ENCODE measurements around the gene ERVK3-1. TPM values are rescaled to one million over a fixed set of nuclear protein-coding genes. Genes with fewer than 3 reads are reported as not detected.
"Not testable (repeated sequence)": the region's sequence is repeated elsewhere in the genome, so short reads cannot be mapped to it uniquely, and the experiment has no call there.

Gene ERVK3-1
- polyA plus RNA-seq, 1 donor from 2014 or later, result 141 TPM

GRCh38 chr19:58307736-58308135 lies 2.6 kb downstream of the ERVK3-1 start:
- H4K20me1 ChIP-seq (ENCODE audit: insufficient read depth), result no peaks in the 10 kb centered on the region
- TF ChIP-seq MXI1 (conservative IDR thresholded peaks at IDR 0.05; ENCODE audit: poor library complexity, severe bottlenecking), result no peak
- TF ChIP-seq REST (IDR thresholded peaks at IDR 0.05; ENCODE audit: borderline replicate concordance), result no peak
- no peak for TF ChIP-seq EP300 (conservative IDR thresholded peaks at IDR 0.05; ENCODE audit: poor library complexity, severe bottlenecking)
- no peak for TF ChIP-seq CTCF (IDR thresholded peaks at IDR 0.05; ENCODE audit: poor library complexity, severe bottlenecking)
- TF ChIP-seq EZH2 (IDR thresholded peaks at IDR 0.05; ENCODE audit: borderline replicate concordance, insufficient read depth, low read length, poor library complexity, severe bottlenecking), result no peak
- no peak for TF ChIP-seq POLR2AphosphoS5 (IDR thresholded peaks at IDR 0.05)
- TF ChIP-seq RAD21 (conservative IDR thresholded peaks at IDR 0.05), result no peak
- no peaks in the 10 kb centered on the region for H3K9me2 ChIP-seq (ENCODE audit: insufficient read depth, low read length)
- H3K27me3 ChIP-seq (ENCODE audit: insufficient read depth, low read depth, low read length), result no peaks in the 10 kb centered on the region
- no peak overlapping the region for H2AFZ ChIP-seq (ENCODE audit: low read depth, low read length)
- peaks cover 31% of the 10 kb centered on the region for H3K79me2 ChIP-seq (replicated peaks; ENCODE audit: insufficient read depth, low read length)
- no peak overlapping the region for H3K27ac ChIP-seq (ENCODE audit: low read length)
- no peak overlapping the region for H3K4me3 ChIP-seq (ENCODE audit: low read length)
- no peak overlapping the region for H3K4me2 ChIP-seq (ENCODE audit: low read length)
- no peak overlapping the region for H3K9ac ChIP-seq (ENCODE audit: low read length)
- no peaks in the 10 kb centered on the region for H3K9me3 ChIP-seq (ENCODE audit: low read length)
- H3K36me3 ChIP-seq (ENCODE audit: insufficient read depth, low read length), result peaks cover 22% of the 10 kb centered on the region
- H3F3A ChIP-seq (ENCODE audit: insufficient read depth, low read length, poor library complexity, severe bottlenecking), result no peaks in the 10 kb centered on the region

- H3K9ac ChIP-seq (ENCODE audit: low read length); H2AFZ ChIP-seq (ENCODE audit: low read depth, low read length); H3K27me3 ChIP-seq (ENCODE audit: insufficient read depth, low read depth, low read length); H3K27ac ChIP-seq (ENCODE audit: low read length); H3K9me2 ChIP-seq (ENCODE audit: insufficient read depth, low read length); H3K9me3 ChIP-seq (ENCODE audit: low read length); H3F3A ChIP-seq (ENCODE audit: insufficient read depth, low read length, poor library complexity, severe bottlenecking); H3K4me3 ChIP-seq (ENCODE audit: low read length); H4K20me1 ChIP-seq (ENCODE audit: insufficient read depth); H3K4me2 ChIP-seq (ENCODE audit: low read length): not testable (repeated sequence)
- Histone ChIP-seq H3K79me2 (replicated peaks; ENCODE audit: insufficient read depth, low read length) (peaks cover 20% of the 10 kb centered on the region), H3K36me3 (ENCODE audit: insufficient read depth, low read length) (peaks cover 31% of the 10 kb centered on the region)
- TF ChIP-seq CTCF (IDR thresholded peaks at IDR 0.05; ENCODE audit: poor library complexity, severe bottlenecking) (peak; percentile 40), SMC3 (conservative IDR thresholded peaks at IDR 0.05; ENCODE audit: poor library complexity) (peak; percentile 28), RAD21 (conservative IDR thresholded peaks at IDR 0.05) (peak; percentile 17)
These were observed 5.5 kb downstream of the ERVK3-1 start for GRCh38 chr19:58310685-58311084.
